ENCODE results near the gene SNTB2. TPM values are rescaled to one million over a fixed set of nuclear protein-coding genes. Genes with fewer than 3 reads are reported as not detected.

The SNTB2 gene
- polyA plus RNA-seq, 1 of the 3 experiments (the other 2 are of a cell fraction): 13.0 TPM

DNA sequence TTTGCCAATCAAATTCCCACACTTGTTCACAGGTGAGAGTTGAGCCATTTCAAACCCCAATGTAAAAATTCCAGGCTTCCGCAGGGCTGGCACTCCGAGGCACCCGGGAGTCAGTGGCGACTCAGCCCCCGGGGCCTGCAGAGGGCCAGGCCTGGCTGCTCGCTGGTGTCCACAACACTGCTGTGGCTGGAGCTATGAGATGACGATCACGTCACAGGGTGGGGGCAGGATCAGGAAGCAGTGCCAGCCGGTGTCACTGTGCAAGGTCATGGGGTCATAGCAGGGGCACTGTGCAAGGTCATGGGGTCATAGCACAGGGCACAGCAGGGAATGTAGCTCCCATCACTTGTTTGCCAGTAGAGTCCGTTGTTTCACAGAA lies 131.9 kb downstream of the SNTB2 start:
- Histone ChIP-seq H2AFZ (ENCODE audit: low read depth) (no peak overlapping the region), H3F3A (replicated peaks; ENCODE audit: insufficient read depth) (peaks cover 3% of the 10 kb centered on the region), H3K9ac (no peak overlapping the region), H3K4me3 (ENCODE audit: low read depth in 2 of 2, low read length in 1 of 2) (no peak overlapping the region), H4K20me1 (ENCODE audit: insufficient read depth) (peaks cover 28% of the 10 kb centered on the region), H3K36me3 (replicated peaks in 1 of 2; ENCODE audit: control insufficient read depth in 1 of 2, insufficient read depth in 2 of 2, low read length in 1 of 2) (peaks cover 44 to 83% of the 10 kb centered on the region in 2 experiments), H3K9me3 (no peaks in the 10 kb centered on the region), H3K27ac (ENCODE audit: low read depth in 2 of 2, low read length in 1 of 2) (no peak overlapping the region), H3K9me2 (no peaks in the 10 kb centered on the region), H3K79me2 (ENCODE audit: insufficient read depth) (peaks cover 55% of the 10 kb centered on the region), H3K4me1 (ENCODE audit: control insufficient read depth in 1 of 2, insufficient read depth in 2 of 2, low read depth in 1 of 2, low read length in 1 of 2) (peaks cover 0 to under 1% of the 10 kb centered on the region in 2 experiments; a peak in 1 of 4 replicates), H3K4me2 (no peak overlapping the region), H3K27me3 (ENCODE audit: insufficient read depth) (no peaks in the 10 kb centered on the region)
- DNase-seq: peak; percentile 42
- POLR2A ChIA-PET: interaction anchor here (0.7 kb wide), 1 partner anchor 10 kb away, joined by 5 read pairs; no protein-coding TSS in a partner anchor
- CTCF ChIA-PET: interaction anchor here (0.9 kb wide), 1 partner anchor 20 kb away, joined by 3 read pairs; the partner anchor contains the start of gene COG8
- TF ChIP-seq FOXM1 (IDR thresholded peaks at IDR 0.05; ENCODE audit: low read depth) (no peak), CHD2 (IDR thresholded peaks at IDR 0.05; ENCODE audit: low read length, partially characterized antibody) (no peak), EZH2phosphoT487 (IDR thresholded peaks at IDR 0.05; ENCODE audit: borderline replicate concordance, low read depth) (no peak), EP300 (IDR thresholded peaks at IDR 0.05; ENCODE audit: borderline replicate concordance in 1 of 2, low read depth in 1 of 2, low read length in 1 of 2) (no peak), POLR2AphosphoS5 (IDR thresholded peaks at IDR 0.05; ENCODE audit: low read depth, low read length) (no peak), YY1 (IDR thresholded peaks at IDR 0.05; ENCODE audit: low read depth) (no peak), RFX5 (IDR thresholded peaks at IDR 0.05; ENCODE audit: low read length) (no peak), GABPA (IDR thresholded peaks at IDR 0.05; ENCODE audit: low read depth) (no peak), ELF1 (IDR thresholded peaks at IDR 0.05) (no peak), RCOR1 (IDR thresholded peaks at IDR 0.05; ENCODE audit: low read length) (no peak)
- TF ChIP-seq, protein P1, sequence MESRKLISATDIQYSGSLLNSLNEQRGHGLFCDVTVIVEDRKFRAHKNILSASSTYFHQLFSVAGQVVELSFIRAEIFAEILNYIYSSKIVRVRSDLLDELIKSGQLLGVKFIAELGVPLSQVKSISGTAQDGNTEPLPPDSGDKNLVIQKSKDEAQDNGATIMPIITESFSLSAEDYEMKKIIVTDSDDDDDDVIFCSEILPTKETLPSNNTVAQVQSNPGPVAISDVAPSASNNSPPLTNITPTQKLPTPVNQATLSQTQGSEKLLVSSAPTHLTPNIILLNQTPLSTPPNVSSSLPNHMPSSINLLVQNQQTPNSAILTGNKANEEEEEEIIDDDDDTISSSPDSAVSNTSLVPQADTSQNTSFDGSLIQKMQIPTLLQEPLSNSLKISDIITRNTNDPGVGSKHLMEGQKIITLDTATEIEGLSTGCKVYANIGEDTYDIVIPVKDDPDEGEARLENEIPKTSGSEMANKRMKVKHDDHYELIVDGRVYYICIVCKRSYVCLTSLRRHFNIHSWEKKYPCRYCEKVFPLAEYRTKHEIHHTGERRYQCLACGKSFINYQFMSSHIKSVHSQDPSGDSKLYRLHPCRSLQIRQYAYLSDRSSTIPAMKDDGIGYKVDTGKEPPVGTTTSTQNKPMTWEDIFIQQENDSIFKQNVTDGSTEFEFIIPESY (IDR thresholded peaks at IDR 0.05; ENCODE audit: borderline replicate concordance, low read depth): no peak
- TF ChIP-seq, protein P2, sequence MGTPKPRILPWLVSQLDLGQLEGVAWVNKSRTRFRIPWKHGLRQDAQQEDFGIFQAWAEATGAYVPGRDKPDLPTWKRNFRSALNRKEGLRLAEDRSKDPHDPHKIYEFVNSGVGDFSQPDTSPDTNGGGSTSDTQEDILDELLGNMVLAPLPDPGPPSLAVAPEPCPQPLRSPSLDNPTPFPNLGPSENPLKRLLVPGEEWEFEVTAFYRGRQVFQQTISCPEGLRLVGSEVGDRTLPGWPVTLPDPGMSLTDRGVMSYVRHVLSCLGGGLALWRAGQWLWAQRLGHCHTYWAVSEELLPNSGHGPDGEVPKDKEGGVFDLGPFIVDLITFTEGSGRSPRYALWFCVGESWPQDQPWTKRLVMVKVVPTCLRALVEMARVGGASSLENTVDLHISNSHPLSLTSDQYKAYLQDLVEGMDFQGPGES (IDR thresholded peaks at IDR 0.05; ENCODE audit: low read depth, low read length): no peak
- TF ChIP-seq, protein P3, sequence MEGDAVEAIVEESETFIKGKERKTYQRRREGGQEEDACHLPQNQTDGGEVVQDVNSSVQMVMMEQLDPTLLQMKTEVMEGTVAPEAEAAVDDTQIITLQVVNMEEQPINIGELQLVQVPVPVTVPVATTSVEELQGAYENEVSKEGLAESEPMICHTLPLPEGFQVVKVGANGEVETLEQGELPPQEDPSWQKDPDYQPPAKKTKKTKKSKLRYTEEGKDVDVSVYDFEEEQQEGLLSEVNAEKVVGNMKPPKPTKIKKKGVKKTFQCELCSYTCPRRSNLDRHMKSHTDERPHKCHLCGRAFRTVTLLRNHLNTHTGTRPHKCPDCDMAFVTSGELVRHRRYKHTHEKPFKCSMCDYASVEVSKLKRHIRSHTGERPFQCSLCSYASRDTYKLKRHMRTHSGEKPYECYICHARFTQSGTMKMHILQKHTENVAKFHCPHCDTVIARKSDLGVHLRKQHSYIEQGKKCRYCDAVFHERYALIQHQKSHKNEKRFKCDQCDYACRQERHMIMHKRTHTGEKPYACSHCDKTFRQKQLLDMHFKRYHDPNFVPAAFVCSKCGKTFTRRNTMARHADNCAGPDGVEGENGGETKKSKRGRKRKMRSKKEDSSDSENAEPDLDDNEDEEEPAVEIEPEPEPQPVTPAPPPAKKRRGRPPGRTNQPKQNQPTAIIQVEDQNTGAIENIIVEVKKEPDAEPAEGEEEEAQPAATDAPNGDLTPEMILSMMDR (IDR thresholded peaks at IDR 0.05): no peak
- TF ChIP-seq, protein P4, sequence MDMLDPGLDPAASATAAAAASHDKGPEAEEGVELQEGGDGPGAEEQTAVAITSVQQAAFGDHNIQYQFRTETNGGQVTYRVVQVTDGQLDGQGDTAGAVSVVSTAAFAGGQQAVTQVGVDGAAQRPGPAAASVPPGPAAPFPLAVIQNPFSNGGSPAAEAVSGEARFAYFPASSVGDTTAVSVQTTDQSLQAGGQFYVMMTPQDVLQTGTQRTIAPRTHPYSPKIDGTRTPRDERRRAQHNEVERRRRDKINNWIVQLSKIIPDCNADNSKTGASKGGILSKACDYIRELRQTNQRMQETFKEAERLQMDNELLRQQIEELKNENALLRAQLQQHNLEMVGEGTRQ (IDR thresholded peaks at IDR 0.05; ENCODE audit: borderline replicate concordance, low read depth, low read length): no peak
- TF ChIP-seq, protein P5, sequence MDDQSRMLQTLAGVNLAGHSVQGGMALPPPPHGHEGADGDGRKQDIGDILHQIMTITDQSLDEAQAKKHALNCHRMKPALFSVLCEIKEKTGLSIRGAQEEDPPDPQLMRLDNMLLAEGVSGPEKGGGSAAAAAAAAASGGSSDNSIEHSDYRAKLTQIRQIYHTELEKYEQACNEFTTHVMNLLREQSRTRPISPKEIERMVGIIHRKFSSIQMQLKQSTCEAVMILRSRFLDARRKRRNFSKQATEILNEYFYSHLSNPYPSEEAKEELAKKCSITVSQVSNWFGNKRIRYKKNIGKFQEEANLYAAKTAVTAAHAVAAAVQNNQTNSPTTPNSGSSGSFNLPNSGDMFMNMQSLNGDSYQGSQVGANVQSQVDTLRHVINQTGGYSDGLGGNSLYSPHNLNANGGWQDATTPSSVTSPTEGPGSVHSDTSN (IDR thresholded peaks at IDR 0.05): no peak
- TF ChIP-seq, protein P6, sequence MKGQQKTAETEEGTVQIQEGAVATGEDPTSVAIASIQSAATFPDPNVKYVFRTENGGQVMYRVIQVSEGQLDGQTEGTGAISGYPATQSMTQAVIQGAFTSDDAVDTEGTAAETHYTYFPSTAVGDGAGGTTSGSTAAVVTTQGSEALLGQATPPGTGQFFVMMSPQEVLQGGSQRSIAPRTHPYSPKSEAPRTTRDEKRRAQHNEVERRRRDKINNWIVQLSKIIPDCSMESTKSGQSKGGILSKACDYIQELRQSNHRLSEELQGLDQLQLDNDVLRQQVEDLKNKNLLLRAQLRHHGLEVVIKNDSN (IDR thresholded peaks at IDR 0.05; ENCODE audit: borderline replicate concordance, low read depth): no peak
- TF ChIP-seq, protein P7, sequence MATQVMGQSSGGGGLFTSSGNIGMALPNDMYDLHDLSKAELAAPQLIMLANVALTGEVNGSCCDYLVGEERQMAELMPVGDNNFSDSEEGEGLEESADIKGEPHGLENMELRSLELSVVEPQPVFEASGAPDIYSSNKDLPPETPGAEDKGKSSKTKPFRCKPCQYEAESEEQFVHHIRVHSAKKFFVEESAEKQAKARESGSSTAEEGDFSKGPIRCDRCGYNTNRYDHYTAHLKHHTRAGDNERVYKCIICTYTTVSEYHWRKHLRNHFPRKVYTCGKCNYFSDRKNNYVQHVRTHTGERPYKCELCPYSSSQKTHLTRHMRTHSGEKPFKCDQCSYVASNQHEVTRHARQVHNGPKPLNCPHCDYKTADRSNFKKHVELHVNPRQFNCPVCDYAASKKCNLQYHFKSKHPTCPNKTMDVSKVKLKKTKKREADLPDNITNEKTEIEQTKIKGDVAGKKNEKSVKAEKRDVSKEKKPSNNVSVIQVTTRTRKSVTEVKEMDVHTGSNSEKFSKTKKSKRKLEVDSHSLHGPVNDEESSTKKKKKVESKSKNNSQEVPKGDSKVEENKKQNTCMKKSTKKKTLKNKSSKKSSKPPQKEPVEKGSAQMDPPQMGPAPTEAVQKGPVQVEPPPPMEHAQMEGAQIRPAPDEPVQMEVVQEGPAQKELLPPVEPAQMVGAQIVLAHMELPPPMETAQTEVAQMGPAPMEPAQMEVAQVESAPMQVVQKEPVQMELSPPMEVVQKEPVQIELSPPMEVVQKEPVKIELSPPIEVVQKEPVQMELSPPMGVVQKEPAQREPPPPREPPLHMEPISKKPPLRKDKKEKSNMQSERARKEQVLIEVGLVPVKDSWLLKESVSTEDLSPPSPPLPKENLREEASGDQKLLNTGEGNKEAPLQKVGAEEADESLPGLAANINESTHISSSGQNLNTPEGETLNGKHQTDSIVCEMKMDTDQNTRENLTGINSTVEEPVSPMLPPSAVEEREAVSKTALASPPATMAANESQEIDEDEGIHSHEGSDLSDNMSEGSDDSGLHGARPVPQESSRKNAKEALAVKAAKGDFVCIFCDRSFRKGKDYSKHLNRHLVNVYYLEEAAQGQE (IDR thresholded peaks at IDR 0.05; ENCODE audit: low read depth, low read length): no peak
- WGBS (ENCODE audit: low lambda C conversion rate): 84% methylated on average over 10 of the region's 10 CpGs

Measured in SK-N-SH (cell line).